Colon (tissue), 2 donors: ENCODE results near the gene SLC22A17.
"Not testable (repeated sequence)": the region's sequence is repeated elsewhere in the genome, so short reads cannot be mapped to it uniquely, and the experiment has no call there.

Source experiments
- FAIRE-seq: peaks from 2 replicates; lab custom pipeline; 2012; peaks lifted over from hg19 to GRCh38; lab: Jason Lieb, UNC
- donor health status: control.
- donor health status: control.

Gene SLC22A17

DNA sequence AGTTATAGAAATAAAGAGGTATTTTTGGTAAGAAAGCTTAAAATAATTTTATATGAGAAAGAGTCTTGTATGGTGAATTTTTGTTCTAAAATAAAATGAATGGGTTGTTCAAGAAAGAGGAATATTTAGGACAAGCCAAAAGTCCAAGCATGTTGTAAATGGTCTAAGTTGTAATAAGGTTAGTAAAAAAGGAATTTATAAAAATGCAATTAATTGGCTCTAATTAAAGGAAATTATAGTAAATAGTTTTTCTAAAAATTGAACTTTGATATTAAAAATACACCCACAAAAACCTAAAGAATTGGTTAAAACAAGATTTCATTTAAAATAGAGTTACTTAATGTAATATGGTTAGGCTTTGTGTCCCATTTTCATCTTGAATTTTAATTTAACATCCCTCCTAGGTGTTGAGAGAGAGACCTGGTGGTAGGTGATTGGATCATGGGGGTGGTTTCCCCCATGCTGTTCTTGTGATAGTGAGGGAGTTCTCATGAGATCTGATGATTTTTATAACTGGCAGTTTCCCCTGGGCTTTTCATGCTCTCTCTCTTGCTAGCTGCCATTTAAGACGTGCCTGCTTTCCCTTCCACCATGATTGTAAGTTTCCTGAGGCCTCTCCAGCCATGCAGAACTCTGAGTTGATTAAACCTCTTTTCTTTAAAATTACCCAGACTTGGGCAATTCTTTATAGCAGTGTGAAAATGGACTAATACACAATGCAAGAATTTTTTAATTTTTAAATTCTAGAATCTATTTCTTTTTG lies 13.0 kb downstream of the SLC22A17 start:
- no peak for FAIRE-seq

GRCh38 chr14:23335623-23336022 lies 17.1 kb downstream of the SLC22A17 start:
- no peak for FAIRE-seq

DNA sequence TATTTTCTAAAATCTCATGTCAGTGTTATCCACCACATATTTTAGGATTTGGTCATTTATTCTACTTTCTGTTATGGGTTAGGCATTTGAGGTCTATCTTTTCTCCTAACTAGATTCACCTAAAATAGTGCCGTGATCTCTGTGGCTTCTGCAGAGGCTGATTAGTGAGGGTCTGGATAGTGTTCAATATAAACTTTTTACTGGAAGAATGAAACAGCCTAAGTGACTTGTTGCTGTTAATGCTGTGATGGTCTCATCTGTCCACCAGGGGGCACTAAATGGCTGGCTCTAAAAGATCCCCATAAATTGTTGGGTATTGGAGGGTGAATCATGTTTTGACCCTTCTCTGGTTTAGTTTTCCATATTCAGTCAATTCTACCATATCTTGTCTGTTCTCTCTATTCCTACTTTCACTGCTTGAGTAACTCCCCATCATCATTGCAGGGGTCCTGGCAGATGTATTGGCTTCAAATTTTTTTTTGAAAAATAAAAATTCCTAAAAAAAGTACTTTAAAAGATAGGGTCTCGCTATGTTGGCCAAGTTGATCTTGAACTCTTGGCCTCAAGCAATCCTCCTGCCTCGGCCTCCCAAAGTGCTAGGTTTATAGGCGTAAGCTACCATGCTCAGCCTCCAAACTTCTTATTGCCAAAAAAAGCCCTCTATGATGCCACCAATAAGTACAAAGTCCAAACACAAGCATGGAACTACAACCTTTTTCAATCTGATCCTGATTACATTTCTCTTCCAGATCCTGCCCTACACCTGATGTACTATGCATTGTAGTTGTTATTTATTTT lies 24.5 kb downstream of the SLC22A17 start:
- no peak for FAIRE-seq

GRCh38 chr14:23326491-23327332 lies 26.0 kb downstream of the SLC22A17 start:
- no peak for FAIRE-seq

DNA sequence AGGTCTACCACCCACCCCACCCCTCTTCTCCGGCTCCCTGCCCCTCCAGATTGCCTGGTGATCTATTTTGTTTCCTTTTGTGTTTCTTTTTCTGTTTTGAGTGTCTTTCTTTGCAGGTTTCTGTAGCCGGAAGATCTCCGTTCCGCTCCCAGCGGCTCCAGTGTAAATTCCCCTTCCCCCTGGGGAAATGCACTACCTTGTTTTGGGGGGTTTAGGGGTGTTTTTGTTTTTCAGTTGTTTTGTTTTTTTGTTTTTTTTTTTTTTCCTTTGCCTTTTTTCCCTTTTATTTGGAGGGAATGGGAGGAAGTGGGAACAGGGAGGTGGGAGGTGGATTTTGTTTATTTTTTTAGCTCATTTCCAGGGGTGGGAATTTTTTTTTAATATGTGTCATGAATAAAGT lies 26.9 kb downstream of the SLC22A17 start:
- not testable (repeated sequence) for FAIRE-seq

DNA sequence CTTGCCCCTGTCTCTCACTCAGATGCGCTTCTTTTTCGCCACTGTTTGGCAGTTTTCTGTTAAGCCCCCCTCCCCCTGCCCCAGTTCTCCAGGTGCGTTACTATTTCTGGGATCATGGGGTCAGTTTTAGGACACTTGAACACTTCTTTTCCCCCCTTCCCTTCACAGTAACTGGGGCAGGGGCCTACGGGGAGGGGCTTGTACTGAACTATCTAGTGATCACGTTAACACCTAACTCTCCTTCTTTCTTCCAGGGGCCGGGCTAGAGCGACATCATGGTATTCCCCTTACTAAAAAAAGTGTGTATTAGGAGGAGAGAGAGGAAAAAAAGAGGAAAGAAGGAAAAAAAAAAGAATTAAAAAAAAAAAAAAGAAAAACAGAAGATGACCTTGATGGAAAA lies 27.7 kb downstream of the SLC22A17 start:
- no peak for FAIRE-seq

DNA sequence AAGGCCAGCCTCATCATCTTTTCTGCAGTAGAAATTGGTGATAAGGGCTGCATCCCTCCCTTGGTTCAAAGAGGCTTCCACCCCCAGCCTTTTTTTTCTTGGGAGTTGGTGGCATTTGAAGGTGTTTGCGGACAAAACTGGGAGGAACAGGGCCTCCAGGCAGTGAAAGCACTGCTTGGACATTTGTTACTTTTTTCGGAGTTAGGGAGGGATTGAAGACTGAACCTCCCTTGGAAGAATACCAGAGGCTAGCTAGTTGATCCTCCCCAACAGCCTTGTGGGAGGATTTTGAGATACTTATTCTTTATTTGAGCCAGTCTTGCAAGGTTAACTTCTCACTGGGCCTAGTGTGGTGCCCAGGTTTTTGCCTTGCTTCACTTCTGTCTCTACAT lies 28.2 kb downstream of the SLC22A17 start:
- FAIRE-seq, result no peak

- FAIRE-seq, result no peak
These were observed 28.7 kb downstream of the SLC22A17 start for GRCh38 chr14:23323838-23324454.

DNA sequence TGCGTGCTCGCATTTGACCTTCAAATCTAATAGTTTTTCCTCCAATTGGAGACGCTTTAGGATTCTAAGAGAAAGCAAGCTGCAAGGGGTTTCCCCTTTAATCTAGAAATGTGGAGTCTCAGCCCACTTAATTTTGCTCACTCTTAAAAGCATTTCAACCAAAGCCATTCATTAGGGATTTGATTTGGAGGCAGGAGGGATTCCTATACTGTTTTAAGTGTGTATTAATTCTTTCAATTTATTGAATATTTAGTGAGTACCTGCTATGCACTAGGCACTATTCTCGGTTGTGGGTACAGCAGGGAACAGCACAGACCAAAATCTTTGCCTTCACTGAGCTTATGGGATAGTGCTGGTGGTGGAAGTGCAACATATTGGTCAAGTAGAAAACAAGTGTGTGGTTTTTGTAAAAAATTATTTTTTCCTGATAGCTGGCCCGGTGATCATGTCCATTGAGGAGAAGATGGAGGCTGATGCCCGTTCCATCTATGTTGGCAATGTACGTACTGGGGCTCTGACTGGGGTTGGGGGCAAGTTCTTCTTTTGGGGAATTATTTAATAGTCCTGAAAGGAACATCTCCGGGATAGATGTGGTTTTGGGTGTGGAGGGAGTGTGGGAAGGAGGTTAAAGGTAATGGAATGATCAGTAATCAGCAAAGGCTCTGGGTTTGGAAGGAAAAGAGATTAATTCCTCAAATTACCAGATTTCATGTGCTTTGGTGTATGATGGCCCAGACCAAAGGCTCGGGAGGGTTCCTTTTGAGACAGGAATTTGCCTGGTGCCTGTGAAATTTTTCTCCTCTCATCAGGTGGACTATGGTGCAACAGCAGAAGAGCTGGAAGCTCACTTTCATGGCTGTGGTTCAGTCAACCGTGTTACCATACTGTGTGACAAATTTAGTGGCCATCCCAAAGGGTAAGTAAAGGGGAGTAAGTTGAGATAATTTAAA lies 29.8 kb downstream of the SLC22A17 start:
- FAIRE-seq, result no peak

DNA sequence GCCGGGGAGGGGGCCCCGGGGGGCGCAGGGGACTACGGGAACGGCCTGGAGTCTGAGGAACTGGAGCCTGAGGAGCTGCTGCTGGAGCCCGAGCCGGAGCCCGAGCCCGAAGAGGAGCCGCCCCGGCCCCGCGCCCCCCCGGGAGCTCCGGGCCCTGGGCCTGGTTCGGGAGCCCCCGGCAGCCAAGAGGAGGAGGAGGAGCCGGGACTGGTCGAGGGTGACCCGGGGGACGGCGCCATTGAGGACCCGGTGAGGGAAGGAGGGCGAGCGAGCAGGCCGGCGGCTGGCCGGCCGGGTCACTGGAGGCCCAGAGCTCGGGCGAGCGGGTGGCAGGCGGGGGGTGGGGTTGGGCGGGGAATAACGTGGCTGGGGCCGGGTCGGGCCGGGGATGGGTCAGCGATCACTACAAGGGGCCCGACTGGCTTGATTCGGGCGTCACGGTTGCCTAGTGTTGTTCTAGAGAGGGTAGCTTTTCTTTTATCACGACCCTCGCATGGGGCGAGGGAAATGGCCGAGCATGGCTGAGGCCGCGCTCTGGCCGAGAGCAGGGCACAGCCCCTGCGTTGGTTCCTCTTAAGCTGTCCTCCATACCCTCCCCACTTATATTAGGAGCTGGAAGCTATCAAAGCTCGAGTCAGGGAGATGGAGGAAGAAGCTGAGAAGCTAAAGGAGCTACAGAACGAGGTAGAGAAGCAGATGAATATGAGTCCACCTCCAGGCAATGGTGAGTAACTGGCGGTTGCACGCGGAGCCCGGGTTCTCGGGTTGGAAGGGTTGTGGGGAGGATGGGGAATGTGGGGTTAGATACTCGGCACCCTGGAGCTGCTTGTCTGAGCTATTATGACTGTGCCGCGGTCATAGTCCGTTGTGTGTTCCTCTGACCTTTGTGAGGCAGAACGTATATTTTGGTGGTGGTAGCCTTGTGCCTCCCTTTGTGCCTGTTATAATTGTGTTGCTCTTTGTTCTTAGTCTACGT lies 30.8 kb downstream of the SLC22A17 start:
- no peak for FAIRE-seq

- FAIRE-seq, result peak; percentile 77
These were observed 31.8 kb downstream of the SLC22A17 start, which contains the start of gene PABPN1 for GRCh38 chr14:23320584-23321571. Gene PABPN1 (plus strand): TSS chr14:23321457. CDS start chr14:23321470, 13 bp downstream.

GRCh38 chr14:23319746-23320583 lies 32.7 kb downstream of the SLC22A17 start:
- FAIRE-seq, result no peak

- no peak for FAIRE-seq
These were observed 36.4 kb downstream of the SLC22A17 start for GRCh38 chr14:23316300-23316699.

- no peak for FAIRE-seq
These were observed 42.1 kb downstream of the SLC22A17 start for GRCh38 chr14:23310546-23310945.

GRCh38 chr14:23308721-23309445 lies 43.8 kb downstream of the SLC22A17 start:
- no peak for FAIRE-seq
